ENCODE results near the gene CIC. TPM values are rescaled to one million over a fixed set of nuclear protein-coding genes. Genes with fewer than 3 reads are reported as not detected.

Gene CIC
- total and polyA plus RNA-seq, 9 of the 15 experiments (the other 6 are each of a cell fraction or from before 2014, with no cell fraction given): 0.07 to 44.7 (median 8.6) TPM

DNA sequence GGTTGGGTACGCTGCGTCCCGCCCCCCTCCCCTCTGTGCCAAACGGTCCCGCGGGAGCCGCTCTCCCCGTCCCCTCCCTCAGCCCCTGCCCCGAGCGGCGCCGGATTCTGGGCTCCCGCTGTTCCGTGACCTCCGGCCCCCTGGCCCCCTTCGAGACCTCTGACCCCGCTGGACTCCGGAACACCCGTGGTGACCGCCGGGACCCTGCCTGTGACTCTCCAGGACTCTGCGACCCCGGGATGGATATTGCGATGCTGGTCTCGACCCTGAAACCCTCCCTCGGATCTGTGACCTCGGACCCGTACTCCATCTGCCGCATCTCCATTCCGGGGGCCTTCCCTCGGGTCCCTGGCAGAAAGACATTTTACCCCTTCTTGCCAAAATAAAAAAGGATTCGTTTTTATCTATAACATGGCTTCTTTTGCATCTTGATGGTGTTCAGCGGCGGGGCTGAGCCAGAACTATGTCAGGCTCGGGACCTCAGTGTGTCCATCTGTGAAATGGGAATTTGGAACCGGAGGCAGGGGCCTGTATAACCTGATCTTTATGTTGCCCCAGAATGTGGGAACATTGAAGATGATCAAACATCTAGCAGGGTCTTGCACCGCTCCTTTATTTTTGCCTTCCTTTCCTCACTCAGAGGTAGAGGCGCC, 55.7 kb downstream of the CIC start (continued):
- TF ChIP-seq, protein P1, sequence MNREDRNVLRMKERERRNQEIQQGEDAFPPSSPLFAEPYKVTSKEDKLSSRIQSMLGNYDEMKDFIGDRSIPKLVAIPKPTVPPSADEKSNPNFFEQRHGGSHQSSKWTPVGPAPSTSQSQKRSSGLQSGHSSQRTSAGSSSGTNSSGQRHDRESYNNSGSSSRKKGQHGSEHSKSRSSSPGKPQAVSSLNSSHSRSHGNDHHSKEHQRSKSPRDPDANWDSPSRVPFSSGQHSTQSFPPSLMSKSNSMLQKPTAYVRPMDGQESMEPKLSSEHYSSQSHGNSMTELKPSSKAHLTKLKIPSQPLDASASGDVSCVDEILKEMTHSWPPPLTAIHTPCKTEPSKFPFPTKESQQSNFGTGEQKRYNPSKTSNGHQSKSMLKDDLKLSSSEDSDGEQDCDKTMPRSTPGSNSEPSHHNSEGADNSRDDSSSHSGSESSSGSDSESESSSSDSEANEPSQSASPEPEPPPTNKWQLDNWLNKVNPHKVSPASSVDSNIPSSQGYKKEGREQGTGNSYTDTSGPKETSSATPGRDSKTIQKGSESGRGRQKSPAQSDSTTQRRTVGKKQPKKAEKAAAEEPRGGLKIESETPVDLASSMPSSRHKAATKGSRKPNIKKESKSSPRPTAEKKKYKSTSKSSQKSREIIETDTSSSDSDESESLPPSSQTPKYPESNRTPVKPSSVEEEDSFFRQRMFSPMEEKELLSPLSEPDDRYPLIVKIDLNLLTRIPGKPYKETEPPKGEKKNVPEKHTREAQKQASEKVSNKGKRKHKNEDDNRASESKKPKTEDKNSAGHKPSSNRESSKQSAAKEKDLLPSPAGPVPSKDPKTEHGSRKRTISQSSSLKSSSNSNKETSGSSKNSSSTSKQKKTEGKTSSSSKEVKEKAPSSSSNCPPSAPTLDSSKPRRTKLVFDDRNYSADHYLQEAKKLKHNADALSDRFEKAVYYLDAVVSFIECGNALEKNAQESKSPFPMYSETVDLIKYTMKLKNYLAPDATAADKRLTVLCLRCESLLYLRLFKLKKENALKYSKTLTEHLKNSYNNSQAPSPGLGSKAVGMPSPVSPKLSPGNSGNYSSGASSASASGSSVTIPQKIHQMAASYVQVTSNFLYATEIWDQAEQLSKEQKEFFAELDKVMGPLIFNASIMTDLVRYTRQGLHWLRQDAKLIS (CRISPR knock-in tag; IDR thresholded peaks at IDR 0.05): no peak
- TF ChIP-seq U2AF2 (optimal IDR thresholded peaks at IDR 0.05; ENCODE audit: low read depth, low read length) (no peak), NCOA1 (IDR thresholded peaks at IDR 0.05; ENCODE audit: low read depth) (no peak), SRSF7 (optimal IDR thresholded peaks at IDR 0.05; ENCODE audit: low read depth, low read length) (no peak), YBX1 (IDR thresholded peaks at IDR 0.05) (no peak), SIN3A (IDR thresholded peaks at IDR 0.05; ENCODE audit: borderline replicate concordance in 2 of 2, control insufficient read depth in 1 of 2, low read depth in 2 of 2, low read length in 2 of 2) (no peak), GTF2F1 (IDR thresholded peaks at IDR 0.05; ENCODE audit: low read depth, low read length) (no peak), FOXA3 (CRISPR knock-in tag; conservative IDR thresholded peaks at IDR 0.05 in 1 of 2, IDR thresholded peaks at IDR 0.05 in 1 of 2) (no peak), SMC3 (conservative IDR thresholded peaks at IDR 0.05; ENCODE audit: insufficient read depth, low read depth, low read length) (no peak), BACH1 (tag; IDR thresholded peaks at IDR 0.05) (no peak), POLR2G (IDR thresholded peaks at IDR 0.05; ENCODE audit: low read depth, low read length) (no peak), ESRRA (IDR thresholded peaks at IDR 0.05; ENCODE audit: borderline replicate concordance, low read depth) (0 out of 2 replicates have a peak, but pooled peaks have one; percentile 72), GTF2A2 (tag; IDR thresholded peaks at IDR 0.05) (no peak), MTA2 (IDR thresholded peaks at IDR 0.05; ENCODE audit: low read depth) (0 out of 2 replicates have a peak, but pooled peaks have one; percentile 6)
- TF ChIP-seq, protein P2, sequence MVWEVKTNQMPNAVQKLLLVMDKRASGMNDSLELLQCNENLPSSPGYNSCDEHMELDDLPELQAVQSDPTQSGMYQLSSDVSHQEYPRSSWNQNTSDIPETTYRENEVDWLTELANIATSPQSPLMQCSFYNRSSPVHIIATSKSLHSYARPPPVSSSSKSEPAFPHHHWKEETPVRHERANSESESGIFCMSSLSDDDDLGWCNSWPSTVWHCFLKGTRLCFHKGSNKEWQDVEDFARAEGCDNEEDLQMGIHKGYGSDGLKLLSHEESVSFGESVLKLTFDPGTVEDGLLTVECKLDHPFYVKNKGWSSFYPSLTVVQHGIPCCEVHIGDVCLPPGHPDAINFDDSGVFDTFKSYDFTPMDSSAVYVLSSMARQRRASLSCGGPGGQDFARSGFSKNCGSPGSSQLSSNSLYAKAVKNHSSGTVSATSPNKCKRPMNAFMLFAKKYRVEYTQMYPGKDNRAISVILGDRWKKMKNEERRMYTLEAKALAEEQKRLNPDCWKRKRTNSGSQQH (CRISPR knock-in tag; IDR thresholded peaks at IDR 0.05): no peak
- TF ChIP-seq, protein P3, sequence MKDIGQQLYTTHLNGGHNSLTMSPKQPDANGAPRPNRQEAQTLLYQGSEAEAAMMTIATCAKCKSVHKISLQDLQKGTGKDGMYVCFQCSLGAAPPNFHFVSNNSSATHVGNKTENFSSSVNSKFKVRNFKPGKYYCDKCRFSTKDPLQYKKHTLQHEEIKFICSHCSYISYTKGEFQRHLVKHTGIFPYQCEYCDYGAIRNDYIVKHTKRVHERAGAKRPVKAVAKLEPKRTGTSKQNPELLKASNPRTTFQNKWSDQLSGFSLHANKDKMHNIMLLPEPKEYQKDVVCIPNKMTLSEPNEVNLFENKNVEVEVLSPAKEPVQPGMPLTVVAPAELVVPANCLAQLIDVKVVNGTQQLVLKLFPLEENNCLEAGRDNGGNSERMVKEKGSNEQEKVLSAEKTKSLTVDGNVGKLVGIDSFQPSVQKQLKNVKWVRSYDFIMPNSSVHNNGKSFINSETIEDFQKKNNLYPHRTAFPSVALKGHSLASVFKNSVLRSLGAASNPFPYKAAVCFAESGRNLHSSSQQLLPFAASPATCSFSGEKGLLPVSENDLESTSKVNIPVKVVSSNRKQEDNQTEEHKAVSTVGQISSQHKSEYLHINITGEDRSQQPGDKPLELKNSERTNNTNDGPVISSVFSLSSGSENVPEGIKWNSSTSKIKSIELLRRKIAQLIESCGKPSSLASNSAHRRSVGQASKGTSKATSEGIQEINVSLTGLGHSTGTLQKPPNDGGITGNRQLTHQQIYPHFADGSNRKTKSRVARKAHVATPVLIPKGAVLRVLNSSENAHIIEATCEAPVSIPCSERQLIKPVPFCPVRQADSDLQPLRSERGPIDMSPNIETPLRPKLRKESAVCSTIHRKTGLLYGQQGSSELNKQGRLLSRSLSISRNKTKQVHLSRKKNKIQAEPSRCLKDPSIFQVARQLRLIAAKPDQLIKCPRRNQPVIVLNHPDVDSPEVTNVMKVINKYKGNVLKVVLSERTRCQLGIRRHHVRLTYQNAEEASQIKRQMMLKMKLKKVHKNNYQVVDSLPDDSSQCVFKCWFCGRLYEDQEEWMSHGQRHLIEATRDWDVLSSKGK (CRISPR knock-in tag; IDR thresholded peaks at IDR 0.05): no peak
- TF ChIP-seq, protein P4, sequence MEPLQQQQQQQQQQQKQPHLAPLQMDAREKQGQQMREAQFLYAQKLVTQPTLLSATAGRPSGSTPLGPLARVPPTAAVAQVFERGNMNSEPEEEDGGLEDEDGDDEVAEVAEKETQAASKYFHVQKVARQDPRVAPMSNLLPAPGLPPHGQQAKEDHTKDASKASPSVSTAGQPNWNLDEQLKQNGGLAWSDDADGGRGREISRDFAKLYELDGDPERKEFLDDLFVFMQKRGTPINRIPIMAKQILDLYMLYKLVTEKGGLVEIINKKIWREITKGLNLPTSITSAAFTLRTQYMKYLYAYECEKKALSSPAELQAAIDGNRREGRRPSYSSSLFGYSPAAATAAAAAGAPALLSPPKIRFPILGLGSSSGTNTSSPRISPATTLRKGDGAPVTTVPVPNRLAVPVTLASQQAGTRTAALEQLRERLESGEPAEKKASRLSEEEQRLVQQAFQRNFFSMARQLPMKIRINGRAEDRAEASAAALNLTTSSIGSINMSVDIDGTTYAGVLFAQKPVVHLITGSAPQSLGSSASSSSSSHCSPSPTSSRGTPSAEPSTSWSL (CRISPR knock-in tag; IDR thresholded peaks at IDR 0.05; ENCODE audit: borderline replicate concordance): no peak
